Keratinocyte (primary cell): ENCODE measurements around the gene NXPH4.

Experiments
- CTCF ChIP-seq, 3 experiments: IDR thresholded peaks in 1 of 3; conservative IDR thresholded peaks in 1 of 3; optimal IDR thresholded peaks in 1 of 3; 2 replicates in 2 of 3; 3 replicates in 1 of 3; pipeline versions ENCODE3 to v1.5.1; 2011; ENCODE audit warnings: low read length in 3 of 3, mild to moderate bottlenecking in 3 of 3, moderate library complexity in 2 of 3, control low read depth in 1 of 3, inconsistent platforms in 1 of 3; ENCODE audit not compliant: insufficient read depth in 2 of 3; ENCODE audit errors: extremely low read depth in 1 of 3
- EZH2 ChIP-seq: IDR thresholded peaks from one replicate; pipeline ENCODE4 v1.6.1; 2012; ENCODE audit warnings: inconsistent platforms, mild to moderate bottlenecking, low read length, moderate library complexity

GRCh38 chr12:57241402-57242310, 25.1 kb downstream of the NXPH4 start:
- TF ChIP-seq CTCF (optimal IDR thresholded peaks at IDR 0.05 in 1 of 3, IDR thresholded peaks at IDR 0.05 in 1 of 3, conservative IDR thresholded peaks at IDR 0.05 in 1 of 3; ENCODE audit: extremely low read depth in 1 of 3, insufficient read depth in 2 of 3, low read length in 3 of 3) = no peak
- TF ChIP-seq EZH2 = peak; percentile 84
